HepG2 (cell line): Measurements from ENCODE around the gene CLDN16. TPM values are rescaled to one million over a fixed set of nuclear protein-coding genes. Genes with fewer than 3 reads are reported as not detected.

Experiments
- ATAC-seq: fragments of 200-7000 bp; cut with Tn5 transposase; 3 replicates; pipeline ENCODE4 v1.9.1; 2020; ENCODE audit warnings: mild to moderate bottlenecking, moderate library complexity
- BruUV-seq: library from RNA; stranded (reverse); fragments of 400-500 nt; replicated peaks from 2 replicates; lab custom pipeline; 2021; lab: Mats Ljungman, UMichigan
- CTCF ChIA-PET: fragments of 300-600 bp; formaldehyde crosslinking; extraction: SDS; loops from one replicate; lab custom pipeline; 2021; ENCODE audit warnings: low total read pairs, inconsistent platforms, low intra/inter-chr PET ratio; lab: Yijun Ruan, JAX
- POLR2A ChIA-PET: fragments of 350-600 bp; sonication (Branson Sonifier 250); formaldehyde crosslinking; loops from one replicate; lab custom pipeline; 2020; ENCODE audit warnings: antibody characterized with exemption, inconsistent platforms; lab: Yijun Ruan, JAX
- DNase-seq: peaks from one replicate; pipeline ENCODE4 v3.0.0-alpha.2; 2015; ENCODE audit warnings: low spot score
- FAIRE-seq: peaks from 3 replicates; lab custom pipeline; 2011; peaks lifted over from hg19 to GRCh38; lab: Jason Lieb, UNC
- H2AFZ ChIP-seq: one replicate; pipeline ENCODE4 v1.6.1; 2011; ENCODE audit warnings: low read length, inconsistent platforms
- H3K27ac ChIP-seq: fragments of 300-600 bp; 3 replicates; pipeline ENCODE4 v1.8.0; 2011; ENCODE audit warnings: mixed run types, mild to moderate bottlenecking, mixed read lengths, low read length, inconsistent platforms; ENCODE audit not compliant: insufficient read depth; ENCODE audit errors: extremely low read length
- H3K27me3 ChIP-seq, 2 experiments: fragments of 200-600 bp in 1 of 2; 2 replicates in 1 of 2; 3 replicates in 1 of 2; pipeline versions ENCODE4 v1.6.0 to v1.8.0; 2011; ENCODE audit warnings: low read length in 2 of 2, mild to moderate bottlenecking in 2 of 2, moderate library complexity in 2 of 2, inconsistent platforms in 1 of 2; ENCODE audit not compliant: insufficient read depth in 2 of 2, control insufficient read depth in 1 of 2
- H3K36me3 ChIP-seq, 2 experiments: fragments of 200-600 bp in 1 of 2; replicated peaks in 1 of 2; 2 replicates in 1 of 2; 3 replicates in 1 of 2; pipeline versions ENCODE4 v1.5.1 to v1.8.0; 2011; ENCODE audit warnings: low read length in 2 of 2, inconsistent platforms in 1 of 2; ENCODE audit not compliant: insufficient read depth in 2 of 2, control insufficient read depth in 1 of 2
- H3K4me1 ChIP-seq: 2 replicates; pipeline ENCODE4 v1.5.1; 2012; ENCODE audit warnings: low read length, inconsistent platforms; ENCODE audit not compliant: insufficient read depth
- H3K4me2 ChIP-seq: 2 replicates; pipeline ENCODE4 v1.6.0; 2011; ENCODE audit warnings: low read depth, low read length, inconsistent platforms
- H3K4me3 ChIP-seq, 3 experiments: fragments of 200-600 bp in 1 of 3; sonication (generic), shearing (Covaris generic) in 1 of 3; replicated peaks in 1 of 3; 2 replicates each; pipeline ENCODE4 v1.5.1; 2011 to 2016; ENCODE audit warnings: low read length in 3 of 3, inconsistent platforms in 2 of 3, low read depth in 2 of 3, mild to moderate bottlenecking in 2 of 3, control low read depth in 1 of 3, mixed read lengths in 1 of 3; ENCODE audit not compliant: insufficient read depth in 1 of 3
- H3K79me2 ChIP-seq: one replicate; pipeline ENCODE4 v1.6.1; 2011; ENCODE audit warnings: low read length, inconsistent platforms; ENCODE audit not compliant: insufficient read depth
- H3K9ac ChIP-seq: 2 replicates; pipeline ENCODE4 v1.6.0; 2011; ENCODE audit warnings: mild to moderate bottlenecking, low read depth, low read length, inconsistent platforms; ENCODE audit not compliant: insufficient read depth
- H3K9me3 ChIP-seq: 2 replicates; pipeline ENCODE4 v1.5.1; 2012; ENCODE audit warnings: mild to moderate bottlenecking, low read length
- H4K20me1 ChIP-seq: 2 replicates; pipeline ENCODE4 v1.6.0; 2011; ENCODE audit warnings: inconsistent platforms, mild to moderate bottlenecking, low read length, moderate library complexity; ENCODE audit not compliant: insufficient read depth
- ATF1 ChIP-seq: IDR thresholded peaks from 2 replicates; pipeline ENCODE4 v1.6.1; 2016; ENCODE audit warnings: mild to moderate bottlenecking, control low read depth
- ATF4 ChIP-seq, 2 experiments: fragments of 450-650 bp in 1 of 2; sonication (generic) in 1 of 2; formaldehyde crosslinking; IDR thresholded peaks; 2 replicates each; pipeline versions ENCODE4 v1.5.0 to v1.8.0; 2020 to 2022; ENCODE audit warnings: mild to moderate bottlenecking in 1 of 2, missing genetic modification reagents in 1 of 2
- FOSL2 ChIP-seq: sonication (generic); formaldehyde crosslinking; IDR thresholded peaks from 2 replicates; pipeline ENCODE4 v1.4.0; 2020; ENCODE audit warnings: missing genetic modification reagents
- GLI4 ChIP-seq: sonication (generic); formaldehyde crosslinking; IDR thresholded peaks from 2 replicates; pipeline ENCODE4 v1.5.1; 2020; ENCODE audit warnings: missing genetic modification reagents, mild to moderate bottlenecking, moderate library complexity, borderline replicate concordance
- HMG20B ChIP-seq: conservative IDR thresholded peaks from 2 replicates; pipeline ENCODE4 v1.6.1; 2016; ENCODE audit warnings: missing genetic modification reagents, missing compliant biosample characterization
- KAT7 ChIP-seq: IDR thresholded peaks from 2 replicates; pipeline ENCODE4 v1.6.1; 2018; ENCODE audit warnings: borderline replicate concordance, missing compliant biosample characterization
- NKX3-1 ChIP-seq: sonication (generic); formaldehyde crosslinking; IDR thresholded peaks from 2 replicates; pipeline ENCODE4 v1.5.0; 2020; ENCODE audit warnings: missing genetic modification reagents
- POLR2G ChIP-seq: fragments of 200-400 bp; formaldehyde crosslinking; IDR thresholded peaks from 2 replicates; pipeline ENCODE4 v1.6.1; 2018; ENCODE audit warnings: mild to moderate bottlenecking, low read depth, low read length, moderate library complexity
- SETDB1 ChIP-seq: sonication (generic); formaldehyde crosslinking; IDR thresholded peaks from 2 replicates; pipeline ENCODE4 v1.5.1; 2020; ENCODE audit warnings: missing genetic modification reagents, mild to moderate bottlenecking, borderline replicate concordance
- SIX4 ChIP-seq: sonication (generic); formaldehyde crosslinking; IDR thresholded peaks from 2 replicates; pipeline ENCODE4 v1.4.0; 2020; ENCODE audit warnings: missing genetic modification reagents
- STAT6 ChIP-seq: sonication (generic); formaldehyde crosslinking; IDR thresholded peaks from 2 replicates; pipeline ENCODE4 v1.4.0; 2020; ENCODE audit warnings: missing genetic modification reagents, mild to moderate bottlenecking, borderline replicate concordance
- ZNF556 ChIP-seq: sonication (generic); formaldehyde crosslinking; IDR thresholded peaks from 2 replicates; pipeline ENCODE4 v1.4.0; 2020; ENCODE audit warnings: mild to moderate bottlenecking, missing genetic modification reagents, borderline replicate concordance
- ZNF710 ChIP-seq: sonication (generic); formaldehyde crosslinking; IDR thresholded peaks from 2 replicates; pipeline ENCODE4 v1.5.0; 2020; ENCODE audit warnings: mild to moderate bottlenecking, missing genetic modification reagents, borderline replicate concordance
- WGBS: methylation state at CpG from one replicate; pipeline ENCODE4 v1.1.6; 2017; ENCODE audit warnings: low lambda C conversion rate; 5-methylcytosine and 5-hydroxymethylcytosine counted together
- in situ Hi-C: cut with HindIII; loops from 2 replicates; pipeline ENCODE4 v1.10.0; 2017; ENCODE audit warnings: low pct_unique_long_range_greater_than_20kb; ENCODE audit not compliant: extremely low pct_ligation_motif_present
- intact Hi-C: fragments of 100-400 bp; cut with micrococcal nuclease; formaldehyde crosslinking; loops from one replicate; pipeline ENCODE4 v1.10.0; 2022; ENCODE audit not compliant: unreplicated experiment
- polyA plus RNA-seq, 8 experiments: library from polyadenylated mRNA; depleted of rRNA in 3 of 8; stranded (reverse) in 7 of 8; unstranded in 1 of 8; fragments of >200 nt; fragmentation: Illumina TruSeq in 4 of 8; extraction: Trizol in 4 of 8; gene quantifications; 2 replicates each; pipeline versions ENCODE4 v1.2.1 to v1.2.3, GENCODE V29; 2011 to 2016; ENCODE audit warnings: low read depth in 4 of 8, missing spikeins in 1 of 8, mixed read lengths in 1 of 8; ENCODE audit not compliant: insufficient read depth in 1 of 8
- total RNA-seq, 5 experiments: library from RNA; depleted of rRNA; stranded (reverse); fragments of >200 nt; fragmentation: Illumina TruSeq; extraction: Trizol; gene quantifications; 2 replicates each; pipeline ENCODE4 v1.2.3, GENCODE V29; 2016; ENCODE audit warnings: low read depth in 1 of 5

CLDN16 gene
- total and polyA plus RNA-seq, 2 of the 13 experiments (the other 11 are each of a cell fraction or from before 2014, with no cell fraction given): 0.13 to 0.24 TPM

- no peak for TF ChIP-seq NKX3-1 (CRISPR knock-in tag)
- no peak for TF ChIP-seq STAT6 (CRISPR knock-in tag)
- TF ChIP-seq ATF1: no peak
- TF ChIP-seq, all 625 proteins: peak for 36
Observed at GRCh38 chr3:190384309-190384756, 3.6 kb upstream of the CLDN16 start (continued).

GRCh38 chr3:190385731-190386688, 2.0 kb upstream of the CLDN16 start:
- Histone ChIP-seq H4K20me1 (no peaks in the 10 kb centered on the region), H3K9me3 (no peaks in the 10 kb centered on the region), H3K27ac (no peak overlapping the region), H3K79me2 (no peaks in the 10 kb centered on the region), H3K4me3 (no peak overlapping the region), H3K4me1 (peaks cover 26% of the 10 kb centered on the region), H2AFZ (no peak overlapping the region), H3K9ac (no peak overlapping the region), H3K4me2 (no peak overlapping the region), H3K36me3 (no peaks in the 10 kb centered on the region), H3K27me3 (0 out of 5 replicates have a peak, but pooled peaks cover 0 to 1% of the 10 kb centered on the region in 2 experiments)
- 26% methylated on average over 8 of the region's 8 CpGs for WGBS
- intact Hi-C loops (loop anchor here (2.0 to 10.0 kb wide), 4 partner anchors 41 to 669 kb away; partner anchors contain the start of gene P3H2), in situ Hi-C loops (loop anchor here (10.0 kb wide), 2 partner anchors 61 to 161 kb away; partner anchors contain the start of gene CLDN1)
- ChIA-PET POLR2A (no interaction called here), CTCF (interaction anchor here (0.9 kb wide), 1 partner anchor 38 kb away, joined by 4 read pairs; no protein-coding TSS in a partner anchor)
- FAIRE-seq: no peak
- peak; percentile 53 for DNase-seq
- ATAC-seq: peak; percentile 61
- BruUV-seq: no TSS peak
- no peak for TF ChIP-seq POLR2G
- no peak for TF ChIP-seq ZNF556 (CRISPR knock-in tag)
- peak; percentile 88 for TF ChIP-seq FOSL2
- no peak for TF ChIP-seq GLI4 (CRISPR knock-in tag)
- TF ChIP-seq ZNF710: no peak
- TF ChIP-seq ATF4 (CRISPR knock-in tag; IDR thresholded peaks at IDR 0.05): peak in 1 of 2 experiments; percentile 50; a peak in 2 of 4 replicates
- TF ChIP-seq SETDB1 (CRISPR knock-in tag): no peak
- TF ChIP-seq SIX4: no peak
- no peak for TF ChIP-seq HMG20B (CRISPR knock-in tag)
- TF ChIP-seq KAT7 (CRISPR knock-in tag): no peak
